T47D (cell line): ENCODE data around the gene PLCXD1.
"Not testable (repeated sequence)": the region's sequence is repeated elsewhere in the genome, so short reads cannot be mapped to it uniquely, and the experiment has no call there.

Experiments
- DNase-seq, 2 experiments: peaks; one replicate each; pipeline versions ENCODE4 v3.0.0 to v3.0.0-alpha.2; 2011 to 2012; ENCODE audit warnings: low read depth in 1 of 2, low spot score in 1 of 2
- JUND ChIP-seq: IDR thresholded peaks from 2 replicates; pipeline ENCODE4 v1.6.1; 2012; ENCODE audit warnings: low read depth
- in situ Hi-C: cut with HindIII; loops from 2 replicates; pipeline ENCODE4 v1.10.0; 2016; ENCODE audit warnings: low sequenced_read_pairs, low pct_unique_long_range_greater_than_20kb

The PLCXD1 gene

DNA sequence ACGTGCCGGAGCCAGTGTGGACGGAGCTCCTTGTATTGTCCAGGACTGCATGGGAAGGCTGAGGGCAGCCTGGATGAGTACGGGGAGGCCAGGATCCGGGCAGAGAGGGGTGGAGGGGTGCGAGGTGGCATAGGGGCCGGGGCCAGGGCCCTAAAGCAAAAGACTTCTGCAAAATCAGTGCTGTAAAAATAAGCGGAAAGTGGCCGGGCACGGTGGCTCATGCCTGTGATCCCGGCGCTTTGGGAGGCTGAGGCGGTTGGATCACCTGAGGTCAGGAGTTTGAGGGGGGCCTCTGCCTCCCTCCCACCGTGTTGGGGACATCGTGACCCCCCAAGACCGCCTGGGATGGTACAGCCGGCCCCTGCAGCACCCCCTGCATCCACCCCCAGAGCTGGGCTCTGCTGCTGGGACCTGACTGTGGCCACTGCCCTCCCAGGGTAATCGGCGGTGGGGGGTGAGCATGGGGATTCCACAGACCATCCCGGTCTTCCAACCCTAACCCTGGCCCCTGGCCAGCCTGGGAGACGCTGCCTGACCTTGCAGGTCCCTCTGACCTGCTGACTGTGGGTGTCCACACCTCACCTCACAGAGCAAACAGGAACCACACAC, 23.4 kb upstream of the PLCXD1 start:
- no peak for TF ChIP-seq JUND
- in situ Hi-C loops = no loop called here

DNA sequence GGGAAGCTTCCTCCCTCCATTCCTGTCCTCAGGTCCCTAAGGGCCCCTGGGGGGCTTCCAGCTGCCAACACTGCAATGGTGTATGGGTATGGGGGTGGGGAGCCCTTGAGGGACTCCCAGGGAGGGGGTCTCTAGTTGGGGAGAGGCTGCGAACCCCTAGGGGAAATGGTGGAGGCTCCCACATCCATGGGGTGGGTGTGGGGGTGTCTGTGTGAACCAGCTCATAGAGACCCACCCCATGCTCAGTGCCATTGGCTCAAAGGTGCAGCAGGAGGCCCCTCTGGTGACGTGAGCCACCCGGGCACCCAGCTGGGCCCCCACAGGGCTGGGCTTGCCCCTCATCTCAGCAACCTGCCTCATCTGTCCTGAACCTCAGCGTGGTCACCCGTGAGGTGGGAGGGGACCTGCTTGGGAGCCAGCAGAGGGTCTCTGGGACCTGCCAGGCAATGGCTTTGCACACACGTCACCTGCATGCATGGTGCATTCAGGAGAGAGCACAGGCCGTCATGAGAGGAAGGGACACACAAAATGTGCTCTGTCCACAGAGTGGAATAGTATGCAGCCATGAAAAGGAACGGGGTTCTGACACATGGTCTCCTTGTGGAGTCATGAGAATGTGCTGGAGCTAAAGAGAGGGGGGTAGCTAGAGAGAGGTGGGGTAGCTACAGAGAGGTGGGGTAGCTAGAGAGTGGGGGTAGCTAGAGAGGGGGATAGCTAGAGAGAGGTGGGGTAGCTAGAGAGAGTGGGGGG, 22.7 kb upstream of the PLCXD1 start:
- TF ChIP-seq JUND = no peak
- no peak for DNase-seq
- in situ Hi-C loops = no loop called here

More for the DNA sequence above, 23.4 kb upstream of the PLCXD1 start:
- no peak for DNase-seq

DNA sequence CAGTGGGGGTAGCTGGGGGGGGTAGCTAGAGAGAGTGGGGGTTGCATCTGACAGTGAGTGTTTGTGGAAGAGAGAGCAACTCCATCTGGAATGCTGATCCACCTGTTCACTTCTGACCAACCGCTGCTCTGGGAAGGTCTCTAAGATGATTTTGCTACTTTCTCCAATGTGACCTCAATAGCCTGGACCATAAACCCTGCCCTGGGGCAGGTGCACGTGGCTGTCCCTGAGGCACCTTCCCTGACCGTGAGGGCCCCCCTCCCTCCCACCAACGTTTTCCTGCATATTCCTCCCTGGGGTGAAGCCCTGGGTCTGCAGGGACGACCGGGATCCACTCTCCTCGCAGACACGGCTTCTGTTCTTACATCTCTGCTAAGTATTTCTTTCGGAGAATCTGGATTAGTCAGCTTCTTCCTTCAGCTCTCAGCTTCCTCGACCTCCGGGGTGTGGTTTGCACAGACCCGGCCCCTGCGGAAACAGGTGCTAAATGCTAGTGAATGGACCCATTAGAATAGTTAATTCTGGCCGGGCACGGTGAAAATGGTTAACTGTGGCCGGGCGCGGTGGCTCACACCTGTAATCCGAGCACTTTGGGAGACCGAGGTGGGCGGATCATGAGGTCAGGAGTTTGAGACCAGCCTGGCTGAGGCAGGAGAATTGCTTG, 21.4 kb upstream of the PLCXD1 start:
- no peak for TF ChIP-seq JUND
- DNase-seq = peak in 1 of 2 experiments; percentile 44
- in situ Hi-C loops = no loop called here

DNA sequence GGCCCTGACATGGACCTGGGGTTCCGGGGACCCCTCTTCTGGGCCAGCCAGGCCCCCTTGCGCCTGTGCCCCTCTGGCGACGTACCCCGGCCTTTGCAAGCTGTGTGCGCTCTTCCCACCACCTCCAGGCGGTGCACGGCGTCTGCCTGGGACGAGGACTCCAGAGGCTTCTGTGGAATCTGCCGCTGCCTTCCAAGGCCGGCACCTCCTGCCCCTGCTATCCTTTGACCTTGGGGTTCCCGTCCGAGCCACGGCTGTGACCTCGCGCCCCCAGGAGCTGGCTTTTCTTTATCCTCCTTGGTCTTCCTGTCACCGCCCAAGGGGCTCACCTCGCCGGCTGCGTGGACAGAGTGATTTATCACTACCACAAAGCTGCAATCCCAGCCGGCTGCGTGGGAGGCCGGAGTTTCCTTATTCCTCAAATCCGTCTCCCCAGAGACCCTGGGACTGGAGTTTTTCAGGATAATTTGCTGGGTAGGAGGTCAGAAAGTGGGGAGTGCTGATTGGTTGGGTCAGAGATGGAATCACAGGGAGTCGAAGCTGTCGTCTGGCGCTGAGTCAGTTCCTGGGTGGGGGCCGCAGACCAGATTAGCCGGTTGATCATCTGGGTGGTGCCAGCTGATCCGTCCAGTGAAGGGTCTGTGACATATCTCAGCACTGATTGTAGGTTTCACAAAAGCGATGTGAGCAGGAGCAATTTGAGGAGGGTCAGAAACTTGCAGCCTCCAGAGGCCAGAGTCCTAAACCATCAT, 19.8 kb upstream of the PLCXD1 start:
- TF ChIP-seq JUND = no peak
- in situ Hi-C loops = no loop called here
- no peak for DNase-seq

DNA sequence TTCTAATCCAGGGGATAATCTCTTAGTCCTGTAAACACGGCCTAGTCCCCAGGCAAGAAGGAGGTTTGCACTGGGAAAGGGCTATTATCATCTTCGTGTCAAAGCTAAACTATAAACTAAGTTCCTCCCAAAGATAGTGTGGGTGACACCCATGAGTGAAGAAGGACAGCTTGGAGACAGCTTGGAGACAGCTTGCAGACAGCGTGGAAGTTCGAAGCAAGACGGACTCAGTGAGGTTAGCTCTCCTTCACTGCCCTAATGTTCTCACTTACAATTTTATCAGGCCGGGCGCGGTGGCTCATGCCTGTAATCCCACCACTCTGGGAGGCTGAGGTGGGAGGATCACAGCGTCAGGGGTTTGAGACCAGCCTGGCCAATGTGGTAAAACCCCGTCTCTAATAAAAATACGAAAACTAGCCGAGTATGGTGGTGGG, 19.2 kb upstream of the PLCXD1 start:
- in situ Hi-C loops = no loop called here
- DNase-seq = no peak
- no peak for TF ChIP-seq JUND

DNA sequence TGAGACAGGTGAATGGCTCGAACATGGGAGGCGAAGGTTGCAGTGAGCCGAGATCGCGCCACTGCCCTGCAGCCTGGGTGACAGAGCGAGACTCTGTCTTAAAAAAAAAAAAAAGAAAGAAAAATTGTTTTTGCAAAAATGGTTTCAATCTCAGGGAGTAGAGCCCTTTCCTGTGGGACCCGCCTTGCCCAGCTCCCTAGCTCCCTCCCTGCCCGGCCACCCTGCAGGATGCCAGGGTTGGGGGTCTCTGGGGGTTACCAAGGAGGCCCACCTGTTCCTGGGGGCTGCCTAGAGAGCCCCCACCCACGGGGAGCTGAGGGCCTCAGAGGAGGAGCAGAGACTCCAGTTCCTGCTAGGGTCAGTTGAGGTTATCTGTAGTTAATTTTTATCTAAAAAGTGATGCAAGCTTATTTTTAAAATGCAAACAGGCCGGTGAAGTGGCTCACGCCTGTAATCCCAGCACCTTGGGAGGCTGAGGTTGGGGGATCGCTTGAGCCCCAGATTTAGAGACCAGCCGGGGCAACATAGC, 18.7 kb upstream of the PLCXD1 start:
- in situ Hi-C loops = no loop called here
- DNase-seq = no peak
- no peak for TF ChIP-seq JUND

DNA sequence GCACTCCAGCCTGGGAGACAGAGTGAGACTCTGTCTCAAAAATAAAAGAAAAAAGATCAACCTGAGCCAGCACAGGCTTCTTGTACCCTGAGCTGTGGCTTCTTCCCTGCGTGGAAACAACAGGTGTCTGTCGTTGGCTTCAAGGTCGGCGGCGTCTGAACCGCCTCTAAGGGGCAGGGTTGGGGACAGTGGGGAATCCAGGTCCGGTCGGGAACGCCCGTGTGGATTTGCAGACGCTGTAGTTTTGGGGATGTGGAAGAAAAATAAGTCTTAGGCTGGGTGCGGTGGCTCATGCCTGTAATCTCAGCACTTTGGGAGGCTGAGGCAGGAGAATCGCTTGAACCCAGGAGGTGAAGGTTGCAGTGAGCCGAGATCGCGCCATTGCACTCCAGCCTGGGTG, 17.2 kb upstream of the PLCXD1 start:
- in situ Hi-C loops, DNase-seq: not testable (repeated sequence)

DNA sequence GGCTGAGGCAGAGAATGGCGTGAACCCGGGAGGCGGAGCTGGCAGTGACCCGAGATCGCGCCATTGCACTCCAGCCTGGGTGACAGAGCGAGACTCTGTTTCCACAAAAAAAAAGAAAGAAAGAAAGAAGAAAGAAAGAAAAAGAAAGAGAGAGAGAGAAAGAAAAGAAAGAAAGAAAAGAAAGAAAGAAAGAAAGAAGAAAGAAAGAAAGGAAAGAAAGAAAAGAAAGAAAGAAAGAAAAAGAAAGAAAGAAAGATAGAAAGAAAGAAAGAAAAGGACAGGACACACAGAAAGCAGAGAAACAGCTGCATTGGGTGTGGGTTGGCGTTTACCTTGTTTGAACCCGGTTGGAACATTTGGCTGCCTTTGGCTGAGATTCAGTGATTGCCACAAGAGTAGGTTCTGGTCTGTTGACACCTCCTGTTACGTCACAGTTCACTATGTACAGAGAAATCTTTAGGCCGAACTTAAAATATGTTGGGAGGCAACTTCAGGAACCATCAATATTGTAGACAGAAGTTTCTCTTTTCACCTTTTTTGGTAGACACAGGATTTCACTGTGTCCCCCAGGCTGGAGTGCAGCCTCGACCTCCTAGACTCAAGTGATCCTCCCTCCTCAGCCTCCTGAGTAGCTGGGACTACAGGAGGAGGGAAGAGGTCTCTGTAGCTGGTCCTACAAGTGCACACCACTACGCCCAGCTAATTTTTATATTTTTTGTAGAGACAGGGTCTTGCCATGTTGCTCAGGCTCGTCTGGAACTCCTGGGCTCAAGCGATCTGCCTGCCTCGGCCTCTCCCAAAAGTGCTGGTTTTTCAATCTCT, 16.3 kb upstream of the PLCXD1 start:
- peak in 1 of 2 experiments; percentile 74 for DNase-seq
- in situ Hi-C loops = no loop called here
- no peak for TF ChIP-seq JUND

DNA sequence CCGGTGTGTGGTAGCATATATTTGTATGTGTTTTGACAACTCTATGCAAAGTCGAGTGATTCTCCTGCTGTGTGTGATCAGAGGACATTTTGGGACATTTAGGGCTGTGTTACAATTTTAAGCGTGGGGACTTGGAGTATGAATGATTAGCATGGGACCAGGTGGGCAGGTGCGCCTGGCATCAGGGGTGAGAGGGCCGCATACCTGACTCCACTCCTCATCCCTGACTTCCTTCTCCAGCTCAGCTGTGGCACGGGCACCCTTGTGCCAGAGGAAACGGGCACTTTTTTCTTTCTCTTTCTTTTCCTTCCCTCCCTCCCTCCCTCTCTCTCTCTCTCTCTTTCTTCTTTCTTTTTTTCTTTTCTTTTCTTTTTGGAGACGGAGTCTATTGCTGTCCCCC, 15.7 kb upstream of the PLCXD1 start:
- no peak for DNase-seq
- in situ Hi-C loops = no loop called here
- no peak for TF ChIP-seq JUND

DNA sequence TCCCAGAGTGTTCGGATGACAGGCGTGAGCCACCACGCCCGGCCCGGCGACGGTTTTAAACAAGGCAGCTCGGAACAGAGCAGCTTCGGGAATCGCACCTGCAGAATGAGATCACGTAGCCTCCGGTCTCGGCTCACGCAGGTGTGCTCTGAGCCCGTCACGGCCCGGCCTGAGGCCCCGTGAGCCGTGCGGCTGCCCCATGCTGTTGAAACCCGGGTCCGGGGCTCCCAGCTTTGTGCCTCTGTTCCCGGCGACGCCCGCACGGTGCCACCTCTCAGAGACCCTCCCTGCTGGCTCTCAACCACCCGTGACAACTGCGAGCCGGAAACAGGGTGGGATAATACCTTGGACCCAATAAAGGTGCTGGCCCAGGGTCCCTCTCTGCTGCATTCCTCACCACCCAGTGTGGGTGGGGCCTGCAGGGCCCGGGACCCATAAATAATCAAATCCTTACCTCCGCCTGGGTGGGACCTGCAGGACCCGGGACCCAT, 13.4 kb upstream of the PLCXD1 start:
- DNase-seq = no peak

DNA sequence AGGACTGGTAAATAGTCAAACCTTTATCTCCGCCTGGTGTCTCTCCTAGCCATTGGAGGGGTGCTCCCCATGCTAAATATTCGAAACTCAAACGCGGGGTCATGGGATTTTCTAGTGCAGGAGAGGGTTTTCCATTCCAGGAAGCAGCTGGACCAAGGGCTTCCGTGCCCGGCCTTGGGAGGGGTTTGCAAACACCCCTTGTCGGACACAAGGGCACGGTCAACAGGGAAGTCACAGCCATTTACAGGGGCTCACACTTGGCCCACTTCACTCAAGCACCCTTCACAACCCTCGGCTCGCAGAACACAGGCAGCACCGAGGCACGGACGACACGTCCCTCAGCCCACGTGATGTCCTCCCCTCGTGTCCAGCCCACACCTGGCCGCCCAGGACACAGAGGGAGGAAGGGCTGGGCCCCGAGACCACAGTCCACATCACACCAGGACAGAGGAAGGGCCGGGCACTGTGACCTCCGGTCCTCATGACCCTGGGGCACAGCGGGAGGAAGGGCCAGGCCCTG, 10.3 kb upstream of the PLCXD1 start:
- DNase-seq = no peak
- in situ Hi-C loops = no loop called here
- no peak for TF ChIP-seq JUND

More for the DNA sequence above, 13.4 kb upstream of the PLCXD1 start:
- in situ Hi-C loops = no loop called here
- TF ChIP-seq JUND = no peak
